Pancreas (tissue), 10 donors: ENCODE results near the gene PREP. TPM values are rescaled to one million over a fixed set of nuclear protein-coding genes. Genes with fewer than 3 reads are reported as not detected.

ENCODE experiments used
- ATAC-seq, 4 donors: fragments of 200-7000 bp; cut with Tn5 transposase; one replicate each; pipeline versions ENCODE4 v1.8.0 to v1.9.1; 2020; ENCODE audit warnings: mild to moderate bottlenecking in 4 of 4, moderate library complexity in 4 of 4
- DNase-seq, 6 donors: peaks; one replicate each; pipeline ENCODE4 v3.0.0-alpha.2; 2020
- FAIRE-seq: peaks from 2 replicates; lab custom pipeline; 2012; peaks lifted over from hg19 to GRCh38; lab: Jason Lieb, UNC
- H3K27ac ChIP-seq, 4 donors: fragments of 200-600 bp; sonication (generic); 1 replicate in 3 of 4; 2 replicates in 1 of 4; pipeline versions ENCODE4 v1.5.0 to v1.8.0; 2020
- H3K27me3 ChIP-seq, 4 donors: fragments of 200-600 bp; one replicate each; pipeline ENCODE4 v1.8.0; 2021
- H3K36me3 ChIP-seq, 3 donors: fragments of 200-600 bp; sonication (generic) in 1 of 3; one replicate each; pipeline versions ENCODE4 v1.5.0 to v1.8.0; 2020 to 2021
- H3K4me1 ChIP-seq, 3 donors: fragments of 200-600 bp; one replicate each; pipeline ENCODE4 v1.8.0; 2021
- H3K4me3 ChIP-seq, 4 donors: fragments of 200-600 bp; sonication (generic) in 2 of 4; one replicate each; pipeline versions ENCODE4 v1.5.0 to v1.8.0; 2020 to 2021
- H3K9me3 ChIP-seq, 4 donors: fragments of 200-600 bp; one replicate each; pipeline ENCODE4 v1.8.0; 2021
- CTCF ChIP-seq, 4 donors: fragments of 200-600 bp; sonication (generic) in 3 of 4; IDR thresholded peaks; one replicate each; pipeline versions ENCODE4 v1.5.0 to v1.8.0; 2021; ENCODE audit warnings: antibody characterized with exemption in 4 of 4
- WGBS, 2 donors: extraction: QIAGEN DNeasy Blood & Tissue Kit; methylation state at CpG; one replicate each; pipeline ENCODE4 v1.1.7; 2013; 5-methylcytosine and 5-hydroxymethylcytosine counted together
- intact Hi-C, 3 donors: fragments of 100-400 bp; cut with DNase I; formaldehyde crosslinking; loops; one replicate each; pipeline versions ENCODE4 v1.11.1 to v1.14.2; 2022
- polyA plus RNA-seq, 2 donors: library from polyadenylated mRNA; stranded (reverse); fragments of 200-250 nt; gene quantifications; one replicate each; pipeline ENCODE4 v1.2.3, GENCODE V29; 2013
- total RNA-seq, 6 donors: library from RNA; stranded (reverse); fragmentation: NEBNext Ultra II Directional in 4 of 6; extraction: Animal tissue kit (Norgen Biotek cat#: 25700) in 4 of 6; gene quantifications; one replicate each; pipeline versions ENCODE4 v1.2.1 to v1.2.4, GENCODE V29; 2021 to 2023
- donor health status: healthy with polysubstance abuse.
- donor health status: DM: no; HTN: no; CAD: no; lungs with moderate emphysema.
- donor health status: DM: no; HTN: no; CAD: no.
- donor health status: control.
- donor health status: control.
- donor health status: Bipolar disorder and iron deficiency.
- donor health status: DM: yes; HTN: yes; CAD: no.
- donor health status: DM: no; HTN: no; CAD: no.
- donor health status: DM: no; HTN: no; CAD: no.
- donor health status: DM: yes; HTN: yes; CAD: no.

Gene PREP
- total and polyA plus RNA-seq, 8 donors, result 7.6 to 16.5 (median 11.5) TPM

- Histone ChIP-seq H3K27me3 (no peaks in the 10 kb centered on the region), H3K4me3 (no peak overlapping the region), H3K27ac (no peak overlapping the region), H3K9me3 (no peaks in the 10 kb centered on the region), H3K36me3 (peaks cover 0 to 4% (median 0%) of the 10 kb centered on the region in 3 donors), H3K4me1 (no peaks in the 10 kb centered on the region)
- DNase-seq (no peak), ATAC-seq (no peak), FAIRE-seq (no peak)
- TF ChIP-seq CTCF (IDR thresholded peaks at IDR 0.05), result no peak
- WGBS, 2 donors, result 95 to 96% methylated on average over 3 of the region's 3 CpGs
- intact Hi-C loops, result no loop called here
Observed at GRCh38 chr6:105304366-105304765, 98.5 kb downstream of the PREP start.

GRCh38 chr6:105302617-105303128 is 100.2 kb downstream of the PREP start:
- no peak for ATAC-seq

GRCh38 chr6:105301756-105302616 is 100.9 kb downstream of the PREP start:
- no peak for TF ChIP-seq CTCF (IDR thresholded peaks at IDR 0.05)
- no peaks in the 10 kb centered on the region for H3K36me3 ChIP-seq
- H3K27me3 ChIP-seq, result no peaks in the 10 kb centered on the region
- no peak overlapping the region for H3K4me3 ChIP-seq
- no peak for FAIRE-seq
- H3K4me1 ChIP-seq, result no peaks in the 10 kb centered on the region
- intact Hi-C loops, result no loop called here
- no peak for DNase-seq
- WGBS, 2 donors, result 93 to 95% methylated on average over 18 of the region's 18 CpGs
- no peaks in the 10 kb centered on the region for H3K9me3 ChIP-seq
- no peak for ATAC-seq
- no peak overlapping the region for H3K27ac ChIP-seq

More at GRCh38 chr6:105302617-105303128, 100.2 kb downstream of the PREP start:
- H3K36me3 ChIP-seq, result peaks cover 0 to 4% (median 0%) of the 10 kb centered on the region in 3 donors
- WGBS, 2 donors, result 96 to 97% methylated on average over 16 of the region's 16 CpGs
- no peak overlapping the region for H3K27ac ChIP-seq
- H3K27me3 ChIP-seq, result no peaks in the 10 kb centered on the region
- intact Hi-C loops, result no loop called here
- no peak overlapping the region for H3K4me3 ChIP-seq
- FAIRE-seq (no peak), DNase-seq (no peak)
- no peaks in the 10 kb centered on the region for H3K9me3 ChIP-seq
- no peak for TF ChIP-seq CTCF (IDR thresholded peaks at IDR 0.05)
- no peaks in the 10 kb centered on the region for H3K4me1 ChIP-seq

GRCh38 chr6:105301072-105301503 is 101.8 kb downstream of the PREP start:
- DNase-seq (no peak), ATAC-seq (no peak), FAIRE-seq (no peak)
- H3K27me3 ChIP-seq, result no peaks in the 10 kb centered on the region
- H3K9me3 ChIP-seq, result no peaks in the 10 kb centered on the region
- no peak overlapping the region for H3K27ac ChIP-seq
- TF ChIP-seq CTCF (IDR thresholded peaks at IDR 0.05), result no peak
- H3K4me3 ChIP-seq, result no peak overlapping the region
- intact Hi-C loops, result no loop called here
- no peaks in the 10 kb centered on the region for H3K36me3 ChIP-seq
- WGBS, 2 donors, result 89 to 91% methylated on average over 4 of the region's 4 CpGs
- H3K4me1 ChIP-seq, result no peaks in the 10 kb centered on the region

GRCh38 chr6:105300090-105300489 is 102.8 kb downstream of the PREP start:
- TF ChIP-seq CTCF (IDR thresholded peaks at IDR 0.05), result no peak
- intact Hi-C loops, result no loop called here
- Histone ChIP-seq H3K4me3 (no peak overlapping the region), H3K36me3 (no peaks in the 10 kb centered on the region), H3K4me1 (no peaks in the 10 kb centered on the region), H3K27me3 (no peaks in the 10 kb centered on the region), H3K27ac (no peak overlapping the region), H3K9me3 (no peaks in the 10 kb centered on the region)
- no peak for ATAC-seq
- DNase-seq, result no peak
- FAIRE-seq, result no peak
- WGBS, 2 donors, result 96 to 99% methylated on average over 5 of the region's 5 CpGs
